ENCODE data around the gene ACER2.
A peak's percentile ranks its signal among the peaks of the same experiment; 100 is the strongest.
"Not testable (repeated sequence)": the region's sequence is repeated elsewhere in the genome, so short reads cannot be mapped to it uniquely, and the experiment has no call there.

Gene ACER2

DNA sequence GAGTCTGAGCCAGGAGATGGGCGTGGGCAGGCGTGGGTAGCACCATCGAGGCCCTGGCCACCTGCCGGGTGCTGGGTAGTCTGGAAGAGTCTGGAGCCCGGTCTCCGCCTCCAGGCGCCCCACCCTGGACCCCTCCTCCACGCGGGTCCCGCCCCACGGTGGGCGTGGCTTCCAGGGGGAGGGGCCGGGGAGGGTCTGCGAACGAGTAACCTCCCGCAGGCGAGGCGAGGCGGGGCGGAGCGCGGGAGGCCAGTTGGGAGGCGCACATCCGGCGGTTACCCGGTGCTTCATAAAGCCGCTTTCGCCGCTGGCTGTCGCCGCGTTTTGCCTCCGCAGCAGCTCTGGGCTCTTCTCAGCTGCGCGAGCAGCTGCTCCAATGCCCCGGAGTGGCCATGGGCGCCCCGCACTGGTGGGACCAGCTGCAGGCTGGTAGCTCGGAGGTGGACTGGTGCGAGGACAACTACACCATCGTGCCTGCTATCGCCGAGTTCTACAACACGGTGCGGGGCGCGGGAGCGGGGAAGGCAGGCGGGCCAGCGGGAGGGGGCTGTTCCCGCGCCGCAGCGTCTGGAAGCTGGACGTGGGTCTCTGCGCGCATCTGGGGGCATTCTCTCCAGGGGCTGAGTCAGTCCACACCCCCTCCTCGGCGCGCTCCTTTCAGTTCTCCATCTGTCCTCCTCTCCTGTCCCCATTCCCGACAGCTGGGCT, at the start of gene ACER2:
ACER2 (plus strand) TSS at position 317 of the 708 bp plus-strand sequence; CDS start at position 393, 76 bp downstream.
- DNase-seq: peak; percentile 83

DNA sequence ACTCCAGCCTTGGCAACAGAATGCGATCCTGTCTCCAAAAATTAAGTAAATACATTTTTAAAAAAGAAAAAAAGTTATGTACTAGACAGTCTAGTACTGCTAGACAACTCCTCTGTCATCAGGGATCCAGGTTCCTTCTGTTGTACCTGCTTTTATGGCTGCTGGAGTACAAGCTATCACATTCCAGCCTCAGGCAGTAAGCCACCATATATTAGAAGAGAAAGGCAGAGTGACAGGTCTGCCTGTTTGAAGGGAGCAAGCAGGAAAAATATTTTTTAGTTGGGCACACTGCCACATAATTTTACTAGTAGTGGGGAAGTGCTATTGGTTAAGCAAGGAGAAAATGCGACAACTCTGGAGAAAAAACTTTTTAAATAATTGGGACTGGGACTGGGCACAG, 39.7 kb upstream of the ACER2 start:
- DNase-seq: no peak

- DNase-seq: no peak
Measured at GRCh38 chr9:19371942-19372341, 36.9 kb upstream of the ACER2 start.

- DNase-seq: no peak
Measured at GRCh38 chr9:19372567-19372966, 36.2 kb upstream of the ACER2 start.

DNA sequence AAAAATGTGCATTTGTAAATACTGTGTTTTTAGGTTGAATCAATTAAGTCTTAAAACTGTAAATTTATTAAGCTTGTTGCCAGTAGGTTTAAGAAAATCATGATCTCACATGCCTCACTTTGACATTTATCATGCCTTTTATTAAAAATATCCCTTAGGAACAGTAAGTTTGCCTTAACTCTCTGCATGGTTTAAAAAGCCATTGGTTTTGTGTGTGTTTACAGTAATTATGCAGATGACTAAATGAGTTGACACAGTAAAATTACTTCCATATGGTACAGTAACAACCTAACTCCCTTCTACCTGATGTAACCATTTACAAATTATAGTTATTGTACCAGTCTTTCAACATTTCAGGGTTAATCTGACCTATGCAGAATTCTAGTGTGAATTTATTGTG, 35.3 kb upstream of the ACER2 start:
- DNase-seq: no peak

- no peak for DNase-seq
Measured at GRCh38 chr9:19375538-19375937, 33.3 kb upstream of the ACER2 start.

- DNase-seq: no peak
Measured at GRCh38 chr9:19376931-19377330, 31.9 kb upstream of the ACER2 start.

DNA sequence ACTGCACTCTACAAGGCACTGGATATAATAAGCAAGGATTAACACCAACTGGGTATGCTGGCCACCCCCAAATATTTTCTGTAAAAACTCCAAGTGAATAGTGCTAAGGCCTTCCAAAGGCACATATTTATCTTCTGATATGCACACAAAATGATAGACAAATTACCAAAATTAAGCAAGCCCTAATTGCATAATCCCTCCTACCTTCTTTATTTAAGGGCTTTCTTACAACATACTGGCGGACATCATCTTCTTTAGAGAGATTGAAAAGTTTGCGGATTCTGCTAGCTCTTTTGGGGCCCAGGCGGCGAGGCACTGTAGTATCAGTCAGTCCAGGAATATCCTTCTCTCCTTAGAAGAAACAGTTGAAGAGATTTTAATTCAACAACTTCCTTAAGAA, 30.6 kb upstream of the ACER2 start:
- DNase-seq: no peak

DNA sequence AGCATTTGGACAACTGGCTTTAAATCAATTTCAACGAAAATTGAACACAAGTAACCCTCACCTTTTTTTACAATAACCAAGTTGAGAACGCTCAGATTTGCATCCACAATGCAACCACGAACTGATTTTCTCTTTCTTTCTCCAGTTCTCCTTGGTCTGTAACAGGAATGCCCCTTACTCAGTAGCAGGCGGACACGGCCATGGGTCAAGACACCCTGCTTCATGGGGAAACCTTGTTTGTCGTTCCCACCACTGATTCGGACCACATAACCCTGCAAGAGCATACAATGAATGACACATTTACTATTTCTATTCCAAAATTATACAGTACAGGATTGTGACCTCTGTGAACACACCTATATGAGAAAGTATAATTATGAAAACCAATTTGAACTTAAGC, 30.2 kb upstream of the ACER2 start:
- DNase-seq: no peak

DNA sequence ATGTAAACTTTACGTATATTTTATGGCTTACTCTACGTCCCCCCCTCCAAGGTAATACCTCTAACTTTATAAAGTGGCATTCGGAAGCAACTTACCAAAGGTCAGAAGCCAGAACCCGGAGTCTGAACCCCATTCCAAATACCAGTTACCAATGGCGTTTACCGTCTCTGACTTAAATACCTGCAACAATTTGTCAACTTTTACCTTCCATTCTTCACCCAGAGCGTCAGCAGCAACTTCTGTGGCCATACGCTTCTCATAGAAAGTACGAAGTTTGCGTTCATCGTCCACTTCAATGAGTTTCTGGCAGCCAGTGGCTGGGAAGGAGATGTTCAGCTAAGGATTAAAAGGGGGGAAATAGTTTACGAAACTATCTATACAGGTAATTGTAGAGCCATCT, 29.5 kb upstream of the ACER2 start:
- no peak for DNase-seq

DNA sequence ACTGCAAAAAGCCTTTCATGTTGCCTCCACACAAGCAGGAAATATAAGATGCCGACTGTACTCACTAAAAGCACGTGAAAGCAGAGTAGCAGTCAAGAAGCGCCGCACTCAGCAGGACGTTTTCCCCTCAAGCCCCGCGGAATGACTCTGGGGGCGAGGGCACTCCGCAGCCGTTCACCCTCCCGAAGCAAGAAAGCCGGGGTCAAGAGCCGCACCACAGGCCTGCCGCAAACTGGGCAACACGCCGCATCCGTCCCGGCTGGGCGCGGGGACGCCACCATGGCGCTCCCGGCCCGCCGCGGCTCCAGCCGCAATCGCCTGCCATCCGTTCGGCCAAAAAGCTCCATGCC, 29.1 kb upstream of the ACER2 start:
- DNase-seq: no peak

DNA sequence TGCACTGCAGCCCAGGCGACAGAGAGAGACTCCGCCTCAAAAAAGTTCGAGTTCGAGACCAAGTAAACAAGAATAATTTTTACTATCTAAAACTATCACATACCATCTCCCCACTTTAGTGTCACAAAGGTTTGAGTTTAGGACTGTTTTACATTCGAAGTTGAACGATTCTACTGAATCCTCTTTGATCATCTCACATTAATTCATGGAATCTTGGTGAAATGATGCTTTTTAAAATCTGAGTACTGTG, 28.1 kb upstream of the ACER2 start:
- DNase-seq: no peak

- DNase-seq: no peak
Measured at GRCh38 chr9:19381656-19382055, 27.2 kb upstream of the ACER2 start.

GRCh38 chr9:19385212-19385611, 23.6 kb upstream of the ACER2 start:
- DNase-seq: not testable (repeated sequence)

GRCh38 chr9:19385786-19386501, 22.9 kb upstream of the ACER2 start:
- no peak for DNase-seq

DNA sequence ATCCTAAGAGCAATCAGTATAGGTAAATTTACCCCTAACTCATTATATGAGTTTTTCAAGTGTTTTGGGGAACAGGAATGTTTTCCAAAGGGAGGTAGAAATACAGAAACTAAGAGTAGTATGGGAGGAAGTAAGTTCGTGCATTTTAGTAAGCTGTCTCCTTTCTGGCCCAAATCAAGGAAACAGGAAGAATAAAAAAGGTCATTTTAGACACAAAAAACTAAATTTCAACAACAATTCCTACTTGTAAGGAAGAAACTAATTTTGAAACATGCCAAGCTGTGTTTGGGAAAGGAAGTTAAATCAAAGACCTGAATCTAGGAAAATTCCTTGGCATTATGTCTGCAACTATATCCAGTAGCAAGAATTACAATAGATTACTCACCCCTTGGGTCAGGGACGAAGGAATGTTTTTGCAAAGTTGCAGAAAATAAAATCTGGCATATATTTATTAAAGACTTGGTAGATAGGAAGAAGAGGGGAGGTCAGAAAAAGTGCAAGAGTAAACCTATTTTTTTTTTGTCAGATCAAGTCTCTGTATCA, 22.2 kb upstream of the ACER2 start:
- DNase-seq: no peak

DNA sequence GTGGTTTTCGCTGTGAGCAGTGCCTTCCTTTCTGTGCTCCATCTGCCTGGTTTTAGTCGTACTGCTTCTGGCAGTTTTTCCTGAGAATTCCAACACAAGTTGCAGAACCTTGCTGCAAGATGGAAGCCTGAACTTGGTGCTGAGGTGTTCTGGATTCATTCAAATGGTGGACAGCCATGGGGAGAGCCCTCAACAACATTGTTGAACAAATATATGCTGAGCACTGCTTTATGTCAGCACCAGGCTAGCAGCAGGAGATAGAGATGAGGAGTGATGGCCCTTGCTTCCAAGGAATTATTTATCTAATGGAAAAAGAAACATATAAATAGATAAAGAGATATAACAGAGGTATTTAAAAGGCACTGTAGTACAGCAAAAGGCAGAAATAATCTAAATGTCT, 21.5 kb upstream of the ACER2 start:
- DNase-seq: no peak

DNA sequence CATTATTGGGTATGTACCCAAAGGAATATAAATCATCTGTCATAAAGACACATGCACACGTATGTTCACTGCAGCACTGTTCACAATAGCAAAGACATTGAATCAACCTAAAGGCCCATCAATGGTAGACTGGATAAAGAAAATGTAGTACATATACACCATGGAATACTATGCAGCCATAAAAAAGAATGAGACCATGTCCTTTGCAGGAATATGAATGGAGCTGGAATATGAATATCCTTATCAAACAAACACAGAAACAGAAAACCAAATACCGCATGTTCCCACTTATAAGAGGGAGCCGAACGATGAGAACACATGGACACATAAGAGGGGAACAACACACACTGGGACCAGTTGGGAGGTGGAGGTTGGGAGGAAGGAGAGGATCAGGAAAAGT, 19.3 kb upstream of the ACER2 start:
- DNase-seq: not testable (repeated sequence)

- DNase-seq: no peak
Measured at GRCh38 chr9:19397845-19398244, 11.0 kb upstream of the ACER2 start.

- DNase-seq: not testable (repeated sequence)
Measured at GRCh38 chr9:19403231-19403630, 5.6 kb upstream of the ACER2 start.

GRCh38 chr9:19404283-19405075, 4.3 kb upstream of the ACER2 start:
- DNase-seq: no peak

DNA sequence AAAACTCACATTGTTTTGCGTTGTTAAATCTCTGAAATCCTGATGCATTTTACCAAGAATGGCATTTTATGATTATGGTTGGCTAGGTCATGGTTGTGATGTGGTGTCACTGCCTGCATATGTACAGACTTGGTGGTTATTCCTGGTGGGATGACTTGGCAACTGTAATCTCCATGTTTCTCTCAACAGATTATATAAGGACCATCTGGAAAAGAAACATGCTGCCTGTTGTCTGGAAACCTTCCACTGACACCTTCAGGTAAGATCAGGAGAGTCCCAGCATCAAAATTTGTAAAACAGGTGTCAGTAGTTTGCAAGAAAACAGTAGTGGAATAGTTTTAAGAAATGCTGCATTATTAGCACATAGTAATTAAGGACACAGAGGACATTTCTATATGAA, 3.0 kb upstream of the ACER2 start:
- no peak for DNase-seq

DNA sequence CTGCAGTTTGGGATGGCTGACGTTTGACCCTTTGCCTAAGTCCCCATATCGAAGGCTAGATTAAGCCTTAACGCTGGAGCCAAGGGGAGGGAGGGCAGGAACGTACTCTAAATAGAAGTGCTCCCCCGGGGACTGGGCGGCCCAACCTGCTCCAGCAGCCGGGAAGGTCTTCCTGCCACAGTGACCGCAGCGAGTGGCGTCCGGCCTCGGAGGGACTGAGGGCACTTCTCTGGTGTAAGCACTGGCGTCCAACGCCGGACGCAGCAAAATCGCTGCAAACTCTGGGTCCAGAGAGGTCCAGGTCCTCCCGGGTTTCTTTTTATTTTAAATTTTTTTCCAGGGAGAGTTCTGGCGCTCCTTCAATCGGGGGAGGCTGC, 505 bp upstream of the ACER2 start:
- no peak for DNase-seq

Data from NCI-H748 treated with DMSO at 0.1 percent for 48 hours (cell line).